AG10803 (cell line): Measurements from ENCODE around the gene LYPD1.

Source experiments
- DNase-seq: peaks from one replicate; pipeline ENCODE4 v3.0.0; 2010; ENCODE audit warnings: low read depth
- H3K4me3 ChIP-seq: 2 replicates; pipeline ENCODE4 v1.5.1; 2011; ENCODE audit warnings: mild to moderate bottlenecking, low read length, control low read depth
- CTCF ChIP-seq: conservative IDR thresholded peaks from 2 replicates; pipeline ENCODE4 v1.5.1; 2011; ENCODE audit warnings: mild to moderate bottlenecking, low read length, control low read depth, inconsistent platforms

Gene LYPD1

GRCh38 chr2:132595186-132595585 lies 74.8 kb downstream of the LYPD1 start:
- no peak overlapping the region for H3K4me3 ChIP-seq
- no peak for DNase-seq
- TF ChIP-seq CTCF = no peak
